Measurements from ENCODE around the gene MRNIP.

DNA sequence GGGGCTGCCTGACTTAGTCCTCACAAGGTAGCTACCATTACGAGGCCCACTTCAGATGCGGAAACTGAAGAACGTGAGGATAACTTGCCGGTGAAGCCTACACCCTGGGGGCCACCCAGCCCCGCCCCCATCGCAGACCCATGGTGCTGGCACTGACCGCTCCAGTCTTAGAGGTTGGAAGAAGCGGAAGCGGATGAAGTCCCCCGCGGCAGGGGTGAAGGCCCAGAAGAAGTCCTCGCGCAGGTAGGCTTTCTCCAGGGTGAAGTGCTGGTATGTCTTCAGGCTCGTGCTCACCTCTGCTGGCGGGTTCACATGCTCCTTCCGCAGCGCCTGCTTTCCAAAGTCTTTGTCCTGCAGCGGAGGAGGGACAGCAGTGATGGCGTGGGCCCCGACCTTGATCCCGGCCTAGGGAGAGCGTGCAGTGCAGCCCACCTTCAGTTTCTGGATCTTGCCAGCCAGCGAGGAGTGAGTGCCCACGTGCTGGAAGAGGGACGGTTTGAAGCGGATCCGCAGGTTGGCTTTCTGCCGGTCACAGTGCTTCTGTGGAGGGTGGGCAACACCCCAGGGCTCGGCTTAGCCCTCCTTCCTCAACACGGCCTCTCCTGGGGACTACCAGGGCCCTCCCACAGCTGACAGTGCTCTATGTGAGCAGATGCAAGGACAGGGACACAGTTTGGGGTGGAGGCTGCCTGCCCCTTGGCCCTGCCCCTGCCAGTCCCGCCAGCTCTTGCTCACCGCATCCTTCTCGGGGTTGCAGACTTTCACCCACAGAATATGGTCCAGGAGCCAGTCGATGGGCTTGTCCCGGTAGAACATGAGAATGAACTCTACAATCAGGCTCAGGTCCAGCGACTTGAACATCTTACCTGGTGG is 59.6 kb downstream of the MRNIP start:
- no peak for TF ChIP-seq CEBPB (IDR thresholded peaks at IDR 0.05)
- TF ChIP-seq, protein P1, sequence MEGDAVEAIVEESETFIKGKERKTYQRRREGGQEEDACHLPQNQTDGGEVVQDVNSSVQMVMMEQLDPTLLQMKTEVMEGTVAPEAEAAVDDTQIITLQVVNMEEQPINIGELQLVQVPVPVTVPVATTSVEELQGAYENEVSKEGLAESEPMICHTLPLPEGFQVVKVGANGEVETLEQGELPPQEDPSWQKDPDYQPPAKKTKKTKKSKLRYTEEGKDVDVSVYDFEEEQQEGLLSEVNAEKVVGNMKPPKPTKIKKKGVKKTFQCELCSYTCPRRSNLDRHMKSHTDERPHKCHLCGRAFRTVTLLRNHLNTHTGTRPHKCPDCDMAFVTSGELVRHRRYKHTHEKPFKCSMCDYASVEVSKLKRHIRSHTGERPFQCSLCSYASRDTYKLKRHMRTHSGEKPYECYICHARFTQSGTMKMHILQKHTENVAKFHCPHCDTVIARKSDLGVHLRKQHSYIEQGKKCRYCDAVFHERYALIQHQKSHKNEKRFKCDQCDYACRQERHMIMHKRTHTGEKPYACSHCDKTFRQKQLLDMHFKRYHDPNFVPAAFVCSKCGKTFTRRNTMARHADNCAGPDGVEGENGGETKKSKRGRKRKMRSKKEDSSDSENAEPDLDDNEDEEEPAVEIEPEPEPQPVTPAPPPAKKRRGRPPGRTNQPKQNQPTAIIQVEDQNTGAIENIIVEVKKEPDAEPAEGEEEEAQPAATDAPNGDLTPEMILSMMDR (IDR thresholded peaks at IDR 0.05), result no peak
